SK-N-SH (cell line): ENCODE data around the gene LIMA1.

ENCODE experiments used
- CTCF ChIP-seq: fragments of 200-600 bp; sonication (generic); IDR thresholded peaks from 2 replicates; pipeline ENCODE4 v1.6.1; 2017; ENCODE audit warnings: antibody characterized with exemption, mild to moderate bottlenecking, moderate library complexity
- ELF1 ChIP-seq: IDR thresholded peaks from 2 replicates; pipeline ENCODE4 v1.4.0; 2012
- EZH2phosphoT487 ChIP-seq: fragments of 200-600 bp; sonication (generic); IDR thresholded peaks from 2 replicates; pipeline ENCODE4 v1.6.1; 2017; ENCODE audit warnings: low read depth, mixed run types, mild to moderate bottlenecking, antibody characterized with exemption, moderate library complexity, borderline replicate concordance
- FOXJ3 ChIP-seq: sonication (generic); formaldehyde crosslinking; IDR thresholded peaks from 2 replicates; pipeline ENCODE4 v1.5.1; 2020; ENCODE audit warnings: mild to moderate bottlenecking, missing genetic modification reagents
- FOXM1 ChIP-seq: IDR thresholded peaks from 2 replicates; pipeline ENCODE4 v1.4.0; 2012; ENCODE audit warnings: low read depth, mild to moderate bottlenecking
- NRF1 ChIP-seq: IDR thresholded peaks from 2 replicates; pipeline ENCODE4 v1.6.1; 2012; ENCODE audit warnings: low read depth, mild to moderate bottlenecking, low read length
- POLR2AphosphoS5 ChIP-seq: IDR thresholded peaks from 2 replicates; pipeline ENCODE4 v1.6.1; 2012; ENCODE audit warnings: low read depth, low read length
- REST ChIP-seq: IDR thresholded peaks from 2 replicates; pipeline ENCODE4 v1.6.1; 2012; ENCODE audit warnings: mild to moderate bottlenecking, low read depth, low read length, moderate library complexity
- SIN3A ChIP-seq: IDR thresholded peaks from 2 replicates; pipeline ENCODE4 v1.6.1; 2012; ENCODE audit warnings: low read depth, mild to moderate bottlenecking, low read length, moderate library complexity, borderline replicate concordance

GRCh38 chr12:50309950-50310349 lies 26.6 kb upstream of the LIMA1 start:
- TF ChIP-seq SIN3A (no peak), CTCF (no peak), FOXM1 (no peak), EZH2phosphoT487 (no peak), FOXJ3 (CRISPR knock-in tag) (no peak), NRF1 (no peak), REST (no peak), ELF1 (no peak), POLR2AphosphoS5 (no peak)
